ENCODE data around the gene SEC22C.
"Not testable (repeated sequence)": the region's sequence is repeated elsewhere in the genome, so short reads cannot be mapped to it uniquely, and the experiment has no call there.

- TF ChIP-seq, protein P1, sequence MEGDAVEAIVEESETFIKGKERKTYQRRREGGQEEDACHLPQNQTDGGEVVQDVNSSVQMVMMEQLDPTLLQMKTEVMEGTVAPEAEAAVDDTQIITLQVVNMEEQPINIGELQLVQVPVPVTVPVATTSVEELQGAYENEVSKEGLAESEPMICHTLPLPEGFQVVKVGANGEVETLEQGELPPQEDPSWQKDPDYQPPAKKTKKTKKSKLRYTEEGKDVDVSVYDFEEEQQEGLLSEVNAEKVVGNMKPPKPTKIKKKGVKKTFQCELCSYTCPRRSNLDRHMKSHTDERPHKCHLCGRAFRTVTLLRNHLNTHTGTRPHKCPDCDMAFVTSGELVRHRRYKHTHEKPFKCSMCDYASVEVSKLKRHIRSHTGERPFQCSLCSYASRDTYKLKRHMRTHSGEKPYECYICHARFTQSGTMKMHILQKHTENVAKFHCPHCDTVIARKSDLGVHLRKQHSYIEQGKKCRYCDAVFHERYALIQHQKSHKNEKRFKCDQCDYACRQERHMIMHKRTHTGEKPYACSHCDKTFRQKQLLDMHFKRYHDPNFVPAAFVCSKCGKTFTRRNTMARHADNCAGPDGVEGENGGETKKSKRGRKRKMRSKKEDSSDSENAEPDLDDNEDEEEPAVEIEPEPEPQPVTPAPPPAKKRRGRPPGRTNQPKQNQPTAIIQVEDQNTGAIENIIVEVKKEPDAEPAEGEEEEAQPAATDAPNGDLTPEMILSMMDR (conservative IDR thresholded peaks at IDR 0.05 in 1 of 2, IDR thresholded peaks at IDR 0.05 in 1 of 2; ENCODE audit: low read depth in 1 of 2, low read length in 2 of 2) = not testable (repeated sequence)
- not testable (repeated sequence) for TF ChIP-seq EZH2 (IDR thresholded peaks at IDR 0.05; ENCODE audit: low read length, missing control alignments)
These were observed 24.9 kb downstream of the SEC22C start for GRCh38 chr3:42556817-42557216.
